Measurements from ENCODE around the gene CST3.

Gene CST3

GRCh38 chr20:23602699-23603098 is 35.1 kb downstream of the CST3 start:
- no peak for DNase-seq (ENCODE audit: low read depth, low spot score)

GRCh38 chr20:23602241-23602640 is 35.5 kb downstream of the CST3 start:
- no peak for DNase-seq (ENCODE audit: low read depth, low spot score)

- DNase-seq (ENCODE audit: low read depth, low spot score) = no peak
Observed at GRCh38 chr20:23601715-23602114, 36.0 kb downstream of the CST3 start.

- no peak for DNase-seq (ENCODE audit: low read depth, low spot score)
Observed at GRCh38 chr20:23598481-23598880, 39.3 kb downstream of the CST3 start.

- no peak for DNase-seq (ENCODE audit: low read depth, low spot score)
Observed at GRCh38 chr20:23596579-23597250, 41.0 kb downstream of the CST3 start.

GRCh38 chr20:23595941-23596340 is 41.8 kb downstream of the CST3 start:
- no peak for DNase-seq (ENCODE audit: low read depth, low spot score)

GRCh38 chr20:23588434-23589403 is 49.0 kb downstream of the CST3 start:
- no peak for DNase-seq (ENCODE audit: low read depth, low spot score)

- no peak for DNase-seq (ENCODE audit: low read depth, low spot score)
Observed at GRCh38 chr20:23587631-23588030, 50.1 kb downstream of the CST3 start.

- DNase-seq (ENCODE audit: low read depth, low spot score) = no peak
Observed at GRCh38 chr20:23586735-23587525, 50.8 kb downstream of the CST3 start.

GRCh38 chr20:23585808-23586734 is 51.7 kb downstream of the CST3 start:
- no peak for DNase-seq (ENCODE audit: low read depth, low spot score)

GRCh38 chr20:23585449-23585807 is 52.3 kb downstream of the CST3 start:
- no peak for DNase-seq (ENCODE audit: low read depth, low spot score)

GRCh38 chr20:23584434-23585199 is 53.1 kb downstream of the CST3 start:
- no peak for DNase-seq (ENCODE audit: low read depth, low spot score)
